Right renal pelvis (tissue), 4 donors: ENCODE measurements around the gene COL15A1. TPM values are rescaled to one million over a fixed set of nuclear protein-coding genes. Genes with fewer than 3 reads are reported as not detected.

Experiments used
- DNase-seq, 4 donors: peaks; one replicate each; pipeline ENCODE4 v3.0.0-alpha.2; 2013; ENCODE audit warnings: low read depth in 4 of 4, low spot score in 3 of 4, missing footprints in 1 of 4
- polyA plus RNA-seq, 4 donors: library from polyadenylated mRNA; unstranded; fragments of 120-200 nt; gene quantifications; one replicate each; pipeline ENCODE4 v1.2.1, GENCODE V29; 2013; ENCODE audit not compliant: insufficient read length in 4 of 4

COL15A1 gene
- polyA plus RNA-seq, 4 donors, result 30.1 to 36.2 (median 35.0) TPM

DNA sequence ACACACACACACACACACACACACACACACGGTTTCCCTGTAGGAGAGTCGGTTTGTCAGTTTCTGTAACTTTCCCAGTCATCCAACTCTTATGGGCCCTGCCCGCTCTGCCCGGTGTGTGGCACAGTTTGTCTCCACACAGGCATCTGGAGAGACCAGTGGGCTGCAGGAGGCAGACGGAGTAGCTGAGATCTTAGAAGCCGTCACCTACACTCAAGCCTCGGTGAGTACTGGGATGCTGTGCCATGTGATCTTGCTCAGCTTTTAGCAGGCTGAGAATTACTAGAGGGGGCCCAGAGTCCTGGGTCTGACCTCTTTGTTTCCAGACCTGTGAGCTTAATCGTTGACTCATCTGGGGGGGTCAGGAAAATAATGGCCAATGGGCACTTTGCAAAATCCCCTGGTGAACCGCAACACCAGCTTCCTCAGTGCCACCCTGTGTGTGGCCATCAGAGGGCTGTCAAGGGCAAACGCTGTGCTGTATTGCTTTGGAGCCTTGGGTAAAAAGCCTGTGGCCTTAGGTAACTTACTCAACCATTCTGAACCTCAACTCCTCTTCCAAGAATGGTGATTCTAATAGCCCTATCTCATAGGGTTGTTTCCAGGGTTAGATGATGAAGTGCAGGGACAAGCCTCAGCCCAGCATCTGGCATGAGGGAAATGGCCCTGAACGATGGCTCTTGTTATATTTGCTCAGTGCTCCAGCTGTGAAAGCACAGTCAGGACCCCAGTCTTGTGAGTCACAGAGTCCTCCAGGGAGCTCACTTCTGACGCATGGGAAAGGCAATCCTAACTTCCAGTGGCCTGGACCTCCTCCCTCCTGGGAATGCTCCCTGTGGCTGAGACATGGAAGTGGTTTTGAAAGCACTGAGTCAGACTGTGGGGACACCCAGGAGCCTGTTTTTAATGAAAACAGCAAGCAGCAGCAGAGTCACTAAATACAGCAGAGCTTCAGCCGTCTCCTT is 45.6 kb downstream of the COL15A1 start:
- DNase-seq, result no peak

DNA sequence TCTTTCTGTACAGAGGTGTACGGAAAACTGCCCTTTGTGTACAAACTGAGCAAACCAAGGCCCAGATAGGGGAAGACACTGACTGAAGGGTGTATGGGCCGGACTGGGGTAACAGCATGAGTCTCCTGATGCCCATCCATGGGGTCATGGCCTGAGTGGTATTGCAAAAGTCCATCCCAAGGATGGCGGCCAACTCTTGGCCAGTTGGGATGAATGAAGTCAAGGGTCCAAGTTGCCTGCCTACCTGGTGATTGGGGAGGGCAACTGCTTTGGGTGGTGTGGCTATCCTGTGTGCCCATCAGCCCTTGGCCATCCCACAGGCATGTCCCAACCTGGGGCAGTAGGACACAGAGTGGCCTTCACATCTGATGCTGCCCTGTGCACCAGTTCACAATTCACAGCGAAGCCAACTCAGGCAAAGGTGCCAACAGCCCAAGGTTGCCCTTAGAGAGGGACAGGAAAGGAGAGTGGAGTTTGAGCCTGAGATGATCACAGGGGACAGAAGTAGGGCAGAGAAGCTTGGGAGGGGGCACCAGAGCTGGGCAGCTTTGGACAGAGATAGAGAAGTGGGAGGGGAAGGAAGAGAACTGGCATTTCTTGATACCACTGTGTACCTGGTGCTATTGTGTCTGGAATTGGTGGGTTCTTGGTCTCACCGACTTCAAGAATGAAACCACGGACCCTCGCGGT is 46.6 kb downstream of the COL15A1 start:
- DNase-seq, result no peak

DNA sequence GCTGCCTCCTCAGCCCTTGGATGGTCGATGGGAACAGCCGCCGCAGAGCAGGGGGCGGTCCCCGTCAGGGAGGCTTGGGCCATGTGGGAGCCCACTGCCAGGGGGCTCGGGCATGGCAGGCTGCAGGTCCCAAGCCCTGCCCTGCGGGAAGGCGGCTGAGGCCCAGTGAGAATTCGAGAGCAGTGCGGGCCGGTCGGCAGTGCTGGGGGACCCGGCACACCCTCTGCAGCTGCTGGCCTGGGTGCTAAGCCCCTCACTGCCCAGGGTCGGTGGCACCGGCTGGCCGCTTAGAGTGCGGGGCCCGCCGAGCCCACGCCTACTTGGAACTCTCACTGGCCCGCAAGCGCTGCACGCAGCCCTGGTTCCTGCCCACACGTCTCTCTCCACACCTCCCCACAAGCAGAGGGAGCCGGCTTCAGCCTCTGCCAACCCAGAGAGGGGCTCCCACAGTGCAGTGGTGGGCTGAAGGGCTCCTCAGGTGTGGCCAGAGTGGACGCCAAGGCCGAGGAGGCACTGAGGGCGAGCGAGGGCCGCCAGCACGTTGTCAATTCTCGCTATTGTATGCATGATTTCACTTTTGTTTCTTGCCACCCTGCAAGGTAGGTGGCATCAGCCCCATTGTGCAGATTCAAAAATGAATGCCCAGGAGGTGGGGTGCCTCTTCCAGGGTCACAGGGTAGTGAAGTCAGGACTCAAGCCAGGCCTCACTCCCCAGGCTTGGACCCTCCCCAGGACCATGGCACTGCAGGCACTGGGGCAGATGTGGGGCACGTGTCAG is 48.6 kb downstream of the COL15A1 start:
- no peak for DNase-seq

DNA sequence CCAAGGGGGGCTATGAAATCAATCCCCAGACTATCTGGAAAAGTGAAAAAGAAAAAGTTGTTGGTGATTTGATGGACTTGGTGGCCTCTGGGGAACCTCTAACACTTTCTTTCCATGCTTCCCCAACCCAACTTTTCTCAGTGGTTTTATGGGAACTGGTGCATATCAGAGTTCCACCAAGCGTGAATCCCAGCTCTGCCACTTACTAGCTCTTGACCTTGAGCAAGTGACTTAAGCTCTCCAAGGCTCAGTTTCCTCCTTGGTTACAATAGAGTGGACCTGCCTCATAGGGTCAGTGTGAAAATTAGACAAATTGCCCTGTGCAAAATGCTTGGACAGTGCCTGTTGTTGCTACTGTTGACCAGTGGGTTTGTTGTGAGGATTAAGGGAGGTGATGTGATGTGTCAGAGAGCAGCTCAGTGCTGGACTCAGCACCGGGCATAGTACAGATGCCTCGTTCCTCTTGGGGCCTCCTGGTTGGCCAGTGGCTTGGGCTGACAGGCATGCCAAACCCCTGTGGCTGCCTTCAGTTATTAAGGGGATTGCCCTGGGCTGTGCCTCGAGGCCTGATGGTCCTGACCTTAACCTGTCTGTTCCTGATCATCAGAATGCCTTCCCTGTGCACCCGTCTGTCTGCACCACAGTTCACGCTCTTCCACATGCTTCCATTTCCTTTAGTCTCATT is 49.3 kb downstream of the COL15A1 start:
- no peak for DNase-seq

DNA sequence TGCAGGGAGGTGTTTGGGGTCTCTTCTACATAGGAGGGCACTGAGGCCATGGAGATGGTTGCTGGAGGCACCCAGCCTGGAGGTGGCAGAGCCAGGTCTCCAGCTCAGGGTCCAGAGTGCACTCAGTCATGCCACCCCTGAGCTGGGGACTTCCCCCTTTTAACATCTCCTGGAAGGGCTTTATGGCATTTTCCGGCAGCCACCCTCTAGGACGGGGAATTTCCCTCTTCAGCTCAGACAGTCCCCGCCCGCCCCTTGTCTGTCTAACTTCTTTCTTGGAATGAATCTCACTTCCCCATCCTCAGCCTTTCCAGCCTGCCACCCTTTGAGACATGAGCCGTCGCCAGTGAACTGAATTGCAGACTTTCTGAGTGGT is 49.9 kb downstream of the COL15A1 start:
- DNase-seq, result no peak

DNA sequence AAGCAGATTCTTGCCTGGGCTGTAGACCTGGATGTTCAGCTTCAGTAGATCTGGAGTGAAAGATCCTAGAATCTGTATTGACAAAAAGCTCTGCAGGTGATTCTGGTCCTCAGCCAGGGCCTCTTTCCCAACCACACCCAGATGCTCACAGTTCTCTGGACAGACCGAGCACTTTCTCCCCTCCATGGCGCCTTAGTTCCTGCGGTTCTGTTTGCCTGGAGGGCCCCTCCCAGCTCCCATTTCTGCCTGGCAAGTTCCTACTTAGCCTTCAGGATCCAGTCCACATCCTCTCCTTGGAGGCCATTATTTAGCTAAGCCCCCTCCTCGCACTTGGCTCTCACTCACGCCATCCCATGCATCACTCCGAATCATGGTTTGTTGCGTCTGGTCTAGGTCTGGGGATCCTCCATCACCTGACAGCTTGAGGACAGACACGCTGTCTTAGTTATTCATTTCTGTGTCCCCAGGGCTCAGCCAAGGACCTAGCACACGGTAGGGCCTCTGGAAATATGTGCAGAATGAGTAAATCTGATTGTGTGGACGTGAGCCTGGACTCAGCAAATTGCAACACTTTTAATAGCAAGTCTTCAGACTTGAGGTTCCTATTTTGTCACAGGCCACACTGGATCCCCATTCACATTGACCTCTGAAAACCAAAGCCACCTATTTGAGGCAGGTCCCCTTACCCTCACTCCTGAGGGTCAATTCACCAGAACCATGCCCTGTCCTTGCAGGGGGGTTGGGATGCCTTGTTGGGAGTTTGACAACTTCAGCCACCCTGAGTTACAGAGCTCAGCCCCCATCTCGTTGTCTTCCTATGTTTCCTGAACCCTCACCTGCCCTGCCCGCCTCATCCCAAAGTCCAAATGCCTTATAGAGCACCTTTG is 50.7 kb downstream of the COL15A1 start:
- DNase-seq, result no peak

DNA sequence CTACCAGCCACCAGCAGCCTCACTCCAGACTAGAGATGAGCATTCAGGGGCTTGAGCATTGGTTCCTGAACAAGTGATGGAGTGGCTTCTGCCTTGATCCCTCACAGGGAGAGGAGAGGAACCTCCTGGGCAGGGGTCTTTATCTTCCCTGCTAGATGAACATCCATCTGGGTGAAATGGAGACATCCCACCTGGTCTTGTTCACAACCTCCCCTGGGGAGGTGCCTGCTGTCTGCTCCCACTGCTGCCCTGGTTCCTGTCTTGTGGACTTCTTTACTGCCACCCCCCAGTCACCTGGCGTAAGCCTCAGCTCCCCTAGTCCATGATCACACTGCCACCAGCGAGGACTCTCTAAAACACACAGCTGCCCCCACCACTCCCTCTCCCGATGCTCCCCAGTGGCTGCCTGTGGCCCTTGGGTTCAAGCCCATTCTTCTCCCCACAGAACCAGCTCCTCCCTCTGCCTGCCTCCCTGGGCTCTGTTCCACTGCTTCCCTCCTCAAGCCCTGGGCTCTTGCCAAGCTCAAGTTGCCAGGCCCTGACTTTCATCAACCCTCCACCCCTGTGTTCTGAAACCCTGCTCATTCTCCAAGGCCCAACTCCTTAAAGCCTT is 51.5 kb downstream of the COL15A1 start:
- no peak for DNase-seq

DNA sequence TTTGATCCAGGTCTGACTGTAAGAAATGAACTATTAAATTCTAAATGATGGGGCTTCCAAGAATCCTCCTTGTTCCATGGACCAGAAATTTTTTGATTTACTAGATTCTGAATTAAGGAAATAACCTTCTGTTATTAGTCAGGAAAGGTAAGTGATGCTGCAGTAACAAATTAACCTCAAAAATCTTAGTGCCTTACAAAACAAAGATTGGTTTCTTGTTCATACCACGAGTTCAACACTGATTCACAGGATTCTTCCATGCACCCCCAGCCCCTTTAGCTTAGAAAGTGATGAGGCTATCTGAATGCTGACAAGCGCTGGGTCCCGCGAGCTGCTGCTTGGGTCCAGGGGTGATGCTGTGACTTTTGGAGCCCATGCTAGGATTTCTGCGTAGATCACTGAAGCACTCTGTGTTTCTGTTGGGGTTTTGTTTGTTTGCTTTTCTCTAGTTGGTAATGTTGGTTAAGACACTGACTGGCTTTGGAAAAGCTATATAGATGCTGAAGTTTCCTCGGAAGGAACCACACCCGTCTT is 52.3 kb downstream of the COL15A1 start:
- DNase-seq, result no peak

DNA sequence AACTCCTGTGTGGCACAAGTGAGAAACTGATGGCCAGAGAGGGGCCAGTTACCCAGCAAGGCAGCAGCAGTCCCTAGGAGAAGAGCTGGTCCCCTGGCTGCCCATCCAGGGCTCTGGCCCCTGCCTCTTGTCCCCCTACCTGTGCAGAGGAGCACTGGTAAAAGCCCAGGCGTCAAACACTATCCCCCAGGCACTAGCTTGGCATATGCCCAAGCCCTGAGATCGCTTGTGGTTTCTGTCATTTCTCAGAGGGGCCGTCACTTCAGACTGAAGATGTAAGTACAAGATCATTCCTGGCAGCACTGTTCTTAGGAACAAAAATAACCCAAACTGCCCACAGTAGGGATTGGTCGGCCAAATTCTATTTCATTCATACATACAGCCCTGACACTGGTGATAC is 53.9 kb downstream of the COL15A1 start:
- DNase-seq, result no peak

DNA sequence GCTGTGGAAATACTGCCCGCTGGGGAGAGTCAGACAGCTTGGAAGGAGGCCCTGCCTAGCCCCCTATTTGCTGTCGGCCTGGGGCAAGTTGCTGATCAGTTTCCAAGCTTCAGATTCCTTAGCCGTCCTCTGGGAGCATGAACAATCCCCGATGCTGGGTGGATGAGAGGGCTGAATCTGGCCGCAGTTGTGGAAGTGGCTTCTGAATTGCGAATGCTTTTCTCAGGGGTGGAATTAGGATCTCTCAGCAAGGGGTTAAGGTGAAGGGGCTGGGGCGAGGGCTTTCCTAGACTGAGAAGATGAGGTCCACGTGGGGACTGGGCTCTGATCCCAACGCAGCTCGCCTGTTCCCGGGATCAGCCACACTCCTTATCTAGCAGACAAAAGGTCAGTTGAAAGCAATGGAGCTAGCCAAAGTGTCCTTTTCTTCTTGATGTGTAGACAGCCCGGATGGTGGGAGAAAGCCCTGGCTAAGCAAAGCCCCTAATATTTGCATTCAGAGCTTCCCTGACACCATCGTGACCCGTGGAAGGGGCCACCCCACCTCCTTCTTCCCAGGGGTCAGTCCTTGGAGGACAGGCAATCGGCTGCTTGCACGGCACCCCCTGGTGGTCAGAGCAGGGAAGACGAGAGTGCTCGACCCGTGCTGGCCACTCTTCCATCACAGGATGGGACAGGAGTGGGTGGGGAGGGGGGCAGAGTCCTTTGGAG is 54.9 kb downstream of the COL15A1 start:
- DNase-seq, result peak in 3 of 4 donors; percentile 30 to 49 (median 43)

DNA sequence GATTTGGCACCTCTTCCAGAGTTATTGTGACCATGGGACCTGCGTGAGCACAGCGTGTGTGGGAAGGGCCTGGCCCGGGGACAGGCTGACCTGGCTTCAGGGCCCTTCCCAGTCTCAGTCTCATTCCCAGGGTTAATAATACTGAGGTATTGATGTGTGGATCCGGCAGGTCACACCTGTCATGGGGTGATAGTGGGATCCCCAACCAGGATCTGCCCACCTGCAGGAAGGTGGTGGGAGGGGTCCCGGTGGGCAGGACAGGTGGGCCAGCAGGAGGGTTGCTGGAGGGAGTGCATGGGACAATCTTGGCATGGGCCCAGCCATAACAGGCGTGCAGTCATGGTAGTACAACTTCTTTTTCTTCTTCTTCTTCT is 55.4 kb downstream of the COL15A1 start:
- no peak for DNase-seq

DNA sequence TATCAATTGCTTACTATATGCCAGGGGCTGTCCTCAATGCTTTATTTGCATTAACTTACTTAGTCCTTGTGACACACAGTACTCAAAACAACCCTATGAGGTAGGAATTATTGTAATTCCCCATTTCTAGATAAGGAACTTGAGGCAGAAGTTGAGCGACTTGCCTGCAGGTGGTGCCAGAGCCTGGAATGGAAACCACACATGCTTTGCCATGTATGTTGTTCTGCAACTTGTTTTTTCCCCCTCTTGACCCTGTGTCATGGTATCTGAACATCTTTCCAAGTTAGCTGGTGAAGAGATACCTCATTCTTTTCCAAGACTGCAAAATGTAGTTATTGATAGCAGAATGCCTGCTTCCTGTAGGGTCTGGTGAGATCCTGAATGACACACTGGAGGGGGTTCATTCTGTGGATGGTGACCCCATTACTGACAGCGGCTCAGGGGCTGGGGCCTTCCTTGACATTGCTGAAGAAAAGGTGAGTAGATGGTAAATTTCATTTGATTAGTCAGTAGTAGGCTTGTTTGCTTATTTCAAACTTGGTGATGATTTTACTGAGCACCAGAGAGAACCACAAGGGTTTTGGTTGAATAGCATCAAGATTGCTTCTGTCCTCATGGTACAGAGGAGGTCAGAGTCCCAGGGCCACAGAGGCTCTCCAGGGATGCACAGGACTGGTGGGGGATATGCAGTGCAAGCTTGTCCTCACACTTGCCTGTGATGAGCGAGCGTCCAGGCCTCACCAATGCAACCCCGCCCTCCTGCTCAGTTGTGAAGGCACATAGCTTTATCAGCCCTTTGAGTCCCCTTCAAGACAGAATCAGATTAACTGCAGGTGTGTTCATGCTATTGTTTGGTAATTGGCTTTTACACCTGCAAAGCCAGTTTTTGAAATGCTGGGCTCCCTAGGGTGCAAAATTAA is 57.0 kb downstream of the COL15A1 start:
- DNase-seq, result peak in 3 of 4 donors; percentile 21 to 25 (median 23)

DNA sequence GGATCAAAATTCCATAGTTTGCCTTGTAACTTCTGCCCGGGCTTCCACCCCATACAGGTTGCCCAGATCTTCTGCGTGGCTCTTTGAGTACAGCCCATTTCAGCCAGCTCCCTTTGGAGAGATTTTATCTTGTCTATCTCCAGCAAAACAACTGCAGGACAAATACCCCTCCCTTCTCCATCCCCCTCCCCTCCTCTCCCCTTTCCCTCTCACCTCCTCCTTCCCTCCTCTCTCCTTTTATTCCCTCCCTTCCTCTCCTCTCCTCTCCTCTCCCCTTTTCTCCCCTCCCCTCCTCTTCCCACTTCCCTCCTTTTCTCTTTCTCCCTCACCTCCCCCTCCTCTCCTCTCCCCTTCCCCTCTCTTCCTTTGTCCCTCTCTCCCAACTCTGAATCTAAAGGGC is 58.2 kb downstream of the COL15A1 start:
- no peak for DNase-seq

DNA sequence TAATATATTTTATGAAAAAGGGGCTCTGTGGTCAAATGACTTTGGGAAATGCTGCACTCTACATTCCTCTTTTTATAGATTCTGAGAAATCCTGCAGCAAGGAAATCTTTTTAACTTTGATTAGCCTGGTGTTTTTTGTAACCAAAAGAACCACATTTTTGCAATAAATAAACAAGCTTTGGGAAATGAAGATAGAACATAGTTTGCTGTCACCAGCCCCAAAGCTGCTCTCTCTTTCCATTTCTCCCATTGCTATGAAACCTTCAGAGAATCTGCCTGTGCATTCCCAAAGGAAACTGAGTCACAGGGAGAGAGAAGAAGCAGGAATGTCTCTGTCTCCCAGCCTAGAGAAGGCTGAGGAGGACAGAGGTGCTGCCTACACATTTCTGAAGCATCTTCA is 59.0 kb downstream of the COL15A1 start:
- no peak for DNase-seq

DNA sequence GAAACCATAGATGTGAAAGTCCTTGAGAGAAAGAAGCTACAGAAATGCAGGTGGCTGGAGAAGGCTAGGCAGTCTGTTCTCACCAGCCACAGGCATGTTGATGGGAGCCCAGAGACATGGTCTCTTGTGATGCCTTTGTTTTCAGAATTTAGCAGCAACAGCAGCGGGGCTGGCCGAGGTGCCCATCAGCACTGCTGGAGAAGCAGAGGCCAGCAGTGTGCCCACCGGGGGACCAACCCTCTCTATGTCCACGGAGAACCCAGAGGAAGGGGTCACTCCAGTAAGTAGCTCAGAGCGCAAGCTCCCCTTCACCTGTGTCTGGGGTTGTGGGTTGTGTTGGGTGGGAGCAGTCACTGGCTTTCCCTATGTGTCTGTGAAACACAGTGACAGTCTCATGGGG is 59.6 kb downstream of the COL15A1 start:
- DNase-seq, result no peak

DNA sequence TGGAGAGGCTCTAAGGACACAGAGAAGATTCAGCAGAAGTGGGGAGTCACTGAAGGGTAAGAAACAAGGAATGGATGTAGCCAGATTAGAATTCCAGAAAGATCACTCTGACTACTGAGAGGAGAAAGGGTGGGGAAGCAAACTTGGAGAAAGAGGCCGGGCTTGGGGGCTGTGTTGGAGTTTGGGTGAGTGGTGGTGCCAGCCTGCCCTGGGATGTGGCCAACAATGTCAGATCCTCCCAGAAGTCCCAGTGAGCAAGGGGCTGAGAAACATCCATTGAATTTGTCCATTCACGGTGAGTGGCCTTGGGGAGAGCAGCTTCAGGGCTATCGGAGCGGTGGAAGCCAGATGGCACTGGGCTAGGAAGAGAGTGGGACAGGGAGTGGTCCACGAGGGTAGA is 60.4 kb downstream of the COL15A1 start:
- no peak for DNase-seq
